MCF 10A (cell line): Measurements from ENCODE around the gene DCTPP1. TPM values are rescaled to one million over a fixed set of nuclear protein-coding genes. Genes with fewer than 3 reads are reported as not detected.

Experiments used
- BruUV-seq: library from RNA; stranded (reverse); fragments of 400-500 nt; replicated peaks from 2 replicates; lab custom pipeline; 2021; lab: Mats Ljungman, UMichigan
- CTCF ChIA-PET: fragments of 300-600 bp; sonication (Branson Sonifier 250); formaldehyde crosslinking; extraction: SDS; loops from one replicate; lab custom pipeline; 2021; ENCODE audit warnings: antibody characterized with exemption, inconsistent platforms; lab: Yijun Ruan, JAX
- POLR2A ChIA-PET: fragments of 300-600, 350-650 bp; sonication (Branson Sonifier 250); formaldehyde crosslinking; extraction: SDS; loops from one replicate; lab custom pipeline; 2020; ENCODE audit warnings: antibody characterized with exemption, inconsistent platforms; lab: Yijun Ruan, JAX
- DNase-seq: peaks from one replicate; pipeline ENCODE4 v3.0.0-alpha.2; 2018; ENCODE audit not compliant: unreplicated experiment
- H3K27ac Mint-ChIP-seq: one replicate; pipeline ENCODE4 v1.8.0; 2022; ENCODE audit warnings: mild to moderate bottlenecking, low read depth, mixed read lengths; ENCODE audit not compliant: unreplicated experiment
- H3K27me3 Mint-ChIP-seq: one replicate; pipeline ENCODE4 v1.8.0; 2022; ENCODE audit warnings: mixed read lengths; ENCODE audit not compliant: insufficient read depth, unreplicated experiment
- H3K36me3 Mint-ChIP-seq: one replicate; pipeline ENCODE4 v1.8.0; 2022; ENCODE audit warnings: mild to moderate bottlenecking, moderate library complexity, mixed read lengths; ENCODE audit not compliant: insufficient read depth, unreplicated experiment
- H3K4me1 Mint-ChIP-seq: one replicate; pipeline ENCODE4 v1.8.0; 2022; ENCODE audit warnings: mixed read lengths; ENCODE audit not compliant: insufficient read depth, unreplicated experiment
- H3K4me3 Mint-ChIP-seq: one replicate; pipeline ENCODE4 v1.8.0; 2022; ENCODE audit warnings: mild to moderate bottlenecking, moderate library complexity, mixed read lengths; ENCODE audit not compliant: unreplicated experiment
- H3K9me3 Mint-ChIP-seq: one replicate; pipeline ENCODE4 v1.8.0; 2022; ENCODE audit warnings: mixed read lengths; ENCODE audit not compliant: unreplicated experiment
- intact Hi-C: fragments of 100-400 bp; cut with micrococcal nuclease; formaldehyde crosslinking; loops from 2 replicates; pipeline ENCODE4 v1.14.1; 2022
- total RNA-seq: library from RNA; stranded (reverse); gene quantifications from 2 replicates; pipeline ENCODE4 v1.2.3, GENCODE V29; 2022
- TF ChIP-seq, protein P1 (sequence below): fragments of 200-600 bp; IDR thresholded peaks from one replicate; pipeline ENCODE4 v1.8.0; 2022; ENCODE audit warnings: antibody characterized with exemption, mild to moderate bottlenecking; ENCODE audit not compliant: unreplicated experiment

DCTPP1 gene
- total RNA-seq, 1 experiment from 2014 or later, result 42.4 TPM

DNA sequence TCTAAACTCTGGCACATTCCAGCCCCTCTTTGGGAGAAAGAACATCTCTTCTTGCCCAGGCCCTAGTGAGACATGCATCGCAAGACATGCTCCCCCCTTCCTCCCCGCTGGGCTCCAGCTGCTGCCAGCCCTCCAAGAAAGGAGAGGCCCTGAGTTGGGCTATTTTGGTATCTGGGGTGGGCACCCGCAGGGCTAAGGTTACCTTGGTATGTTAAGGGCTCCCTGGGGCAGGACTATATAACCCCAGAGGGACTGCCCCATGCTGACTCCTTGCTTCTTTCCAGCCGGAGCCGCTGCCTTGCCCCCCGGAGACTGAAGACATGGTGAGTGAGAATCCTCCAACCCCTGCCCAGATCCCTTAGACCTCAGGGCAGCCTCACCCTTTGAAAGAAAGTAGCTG is 55.3 kb downstream of the DCTPP1 start, which contains the start of gene MYL11:
Gene MYL11, plus strand, starts transcription at position 265 of the 400 bp plus-strand sequence. Its CDS starts 56 bp downstream, at position 321.
- no TSS peak for BruUV-seq
- ChIA-PET CTCF (interaction anchor here (0.6 to 2.6 kb wide), 2 partner anchors 35 to 210 kb away, joined by 4 to 9 read pairs; no protein-coding TSS in a partner anchor), POLR2A (no interaction called here)
- TF ChIP-seq, protein P1, sequence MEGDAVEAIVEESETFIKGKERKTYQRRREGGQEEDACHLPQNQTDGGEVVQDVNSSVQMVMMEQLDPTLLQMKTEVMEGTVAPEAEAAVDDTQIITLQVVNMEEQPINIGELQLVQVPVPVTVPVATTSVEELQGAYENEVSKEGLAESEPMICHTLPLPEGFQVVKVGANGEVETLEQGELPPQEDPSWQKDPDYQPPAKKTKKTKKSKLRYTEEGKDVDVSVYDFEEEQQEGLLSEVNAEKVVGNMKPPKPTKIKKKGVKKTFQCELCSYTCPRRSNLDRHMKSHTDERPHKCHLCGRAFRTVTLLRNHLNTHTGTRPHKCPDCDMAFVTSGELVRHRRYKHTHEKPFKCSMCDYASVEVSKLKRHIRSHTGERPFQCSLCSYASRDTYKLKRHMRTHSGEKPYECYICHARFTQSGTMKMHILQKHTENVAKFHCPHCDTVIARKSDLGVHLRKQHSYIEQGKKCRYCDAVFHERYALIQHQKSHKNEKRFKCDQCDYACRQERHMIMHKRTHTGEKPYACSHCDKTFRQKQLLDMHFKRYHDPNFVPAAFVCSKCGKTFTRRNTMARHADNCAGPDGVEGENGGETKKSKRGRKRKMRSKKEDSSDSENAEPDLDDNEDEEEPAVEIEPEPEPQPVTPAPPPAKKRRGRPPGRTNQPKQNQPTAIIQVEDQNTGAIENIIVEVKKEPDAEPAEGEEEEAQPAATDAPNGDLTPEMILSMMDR, result no peak
- intact Hi-C loops, result no loop called here
- no peak within 1 kb of the TSS for H3K4me3 Mint-ChIP-seq
- no peak for DNase-seq
- peaks cover 19% of the 10 kb centered on the region for H3K4me1 Mint-ChIP-seq
- H3K27me3 Mint-ChIP-seq, result no peaks in the 10 kb centered on the region
- H3K27ac Mint-ChIP-seq, result no peak within 1 kb of the TSS
- H3K9me3 Mint-ChIP-seq, result no peaks in the 10 kb centered on the region
- no peaks in the 10 kb centered on the region for H3K36me3 Mint-ChIP-seq

Other genes with a start within 250 kb of the DCTPP1 start
- 0.83 and 1.9 TPM in 2 replicates for gene CORO1A, start 246.4 kb downstream of the DCTPP1 start, total RNA-seq
- gene BOLA2B, start 236.4 kb downstream of the DCTPP1 start, total RNA-seq, result 132 and 133 TPM in 2 replicates
- gene SLX1A, start 236.2 kb downstream of the DCTPP1 start, total RNA-seq, result 21.4 and 37.1 TPM in 2 replicates
- gene SULT1A3, start 230.8 kb downstream of the DCTPP1 start, total RNA-seq, result 13.4 TPM in 2 replicates
- 11.6 and 15.3 TPM in 2 replicates for gene NPIPB13, start 181.6 kb downstream of the DCTPP1 start, total RNA-seq
- gene CD2BP2, start 74.7 kb downstream of the DCTPP1 start, total RNA-seq, result 48.4 and 58.9 TPM in 2 replicates
- gene TBC1D10B, start 59.5 kb downstream of the DCTPP1 start, total RNA-seq, result 46.5 and 48.0 TPM in 2 replicates
- gene MYL11, start 55.2 kb downstream of the DCTPP1 start, total RNA-seq, result 1.2 and 1.6 TPM in 2 replicates
- 1.3 and 1.7 TPM in 2 replicates for gene SEPTIN1, start 47.5 kb downstream of the DCTPP1 start, total RNA-seq
- 11.0 and 12.4 TPM in 2 replicates for gene ZNF48, start 34.6 kb downstream of the DCTPP1 start, total RNA-seq
- 8.1 and 8.3 TPM in 2 replicates for gene ZNF771, start 22.4 kb downstream of the DCTPP1 start, total RNA-seq
- 51.9 and 73.3 TPM in 2 replicates for gene SEPHS2, start 15.8 kb upstream of the DCTPP1 start, total RNA-seq
- not detected in 2 replicates for gene ITGAL, start 42.7 kb upstream of the DCTPP1 start, total RNA-seq
- gene ZNF768, start 96.5 kb upstream of the DCTPP1 start, total RNA-seq, result 38.6 and 39.3 TPM in 2 replicates
- 13.7 TPM in 2 replicates for gene ZNF747, start 104.8 kb upstream of the DCTPP1 start, total RNA-seq
- 8.3 and 10.6 TPM in 2 replicates for gene ZNF764, start 128.3 kb upstream of the DCTPP1 start, total RNA-seq
- 9.0 and 11.6 TPM in 2 replicates for gene ZNF688, start 141.7 kb upstream of the DCTPP1 start, total RNA-seq
- 12.8 and 16.3 TPM in 2 replicates for gene ZNF785, start 155.7 kb upstream of the DCTPP1 start, total RNA-seq
- gene ZNF689, start 180.4 kb upstream of the DCTPP1 start, total RNA-seq, result 4.5 and 6.1 TPM in 2 replicates
- 39.4 and 41.4 TPM in 2 replicates for gene PRR14, start 220.9 kb upstream of the DCTPP1 start, total RNA-seq
- gene FBRS, start 228.4 kb upstream of the DCTPP1 start, total RNA-seq, result 69.1 and 80.8 TPM in 2 replicates